Karpas-422 (cell line): ENCODE results near the gene C2. TPM values are rescaled to one million over a fixed set of nuclear protein-coding genes. Genes with fewer than 3 reads are reported as not detected.
"Not testable (repeated sequence)": the region's sequence is repeated elsewhere in the genome, so short reads cannot be mapped to it uniquely, and the experiment has no call there.

Experiments
- DNase-seq: peaks from one replicate; pipeline ENCODE4 v3.0.0-alpha.2; 2015
- H2AFZ ChIP-seq: fragments of 200-600 bp; sonication (generic); 2 replicates; pipeline ENCODE4 v1.6.1; 2014; ENCODE audit warnings: antibody characterized with exemption, low read length, mixed read lengths
- H3K27ac ChIP-seq: fragments of 200-600 bp; sonication (generic); 2 replicates; pipeline ENCODE4 v1.5.1; 2014; ENCODE audit warnings: mild to moderate bottlenecking, low read length, moderate library complexity
- H3K27me3 ChIP-seq: fragments of 200-600 bp; sonication (generic); 2 replicates; pipeline ENCODE4 v1.6.1; 2014; ENCODE audit warnings: low read length, mixed read lengths
- H3K36me3 ChIP-seq: fragments of 200-600 bp; sonication (generic); 2 replicates; pipeline ENCODE4 v1.6.1; 2014; ENCODE audit warnings: low read length, mixed read lengths; ENCODE audit not compliant: insufficient read depth
- H3K4me1 ChIP-seq: fragments of 200-600 bp; sonication (generic); 2 replicates; pipeline ENCODE4 v1.6.1; 2014; ENCODE audit warnings: mild to moderate bottlenecking, low read length, mixed read lengths
- H3K4me2 ChIP-seq: fragments of 200-600 bp; sonication (generic); 2 replicates; pipeline ENCODE4 v1.6.1; 2014; ENCODE audit warnings: low read length, low read depth, mild to moderate bottlenecking; ENCODE audit not compliant: poor library complexity, severe bottlenecking
- H3K4me3 ChIP-seq: fragments of 200-600 bp; sonication (generic); 2 replicates; pipeline ENCODE4 v1.5.1; 2014; ENCODE audit warnings: mild to moderate bottlenecking, antibody characterized with exemption, low read length, mixed read lengths
- H3K79me2 ChIP-seq: fragments of 200-600 bp; sonication (generic); 2 replicates; pipeline ENCODE4 v1.6.1; 2014; ENCODE audit warnings: mild to moderate bottlenecking, low read length, mixed read lengths
- H3K9ac ChIP-seq: fragments of 200-600 bp; sonication (generic); 2 replicates; pipeline ENCODE4 v1.6.0; 2014; ENCODE audit warnings: low read length
- H3K9me2 ChIP-seq: fragments of 200-600 bp; sonication (generic), shearing (Covaris generic); replicated peaks from 2 replicates; pipeline ENCODE4 v1.6.0; 2014; ENCODE audit warnings: mild to moderate bottlenecking, low read length, moderate library complexity; ENCODE audit not compliant: insufficient read depth
- H3K9me3 ChIP-seq: fragments of 300-700, 200-600 bp; sonication (generic); 2 replicates; pipeline ENCODE4 v1.6.1; 2014; ENCODE audit warnings: low read length, mixed read lengths
- H4K20me1 ChIP-seq: fragments of 200-600 bp; sonication (generic); 2 replicates; pipeline ENCODE4 v1.6.1; 2014; ENCODE audit warnings: mild to moderate bottlenecking, antibody characterized with exemption, low read length, low read depth; ENCODE audit not compliant: insufficient read depth
- total RNA-seq: library from RNA; depleted of rRNA; stranded (reverse); fragments of >200 nt; shearing (Covaris generic); gene quantifications from 2 replicates; pipeline ENCODE4 v1.2.3, GENCODE V29; 2014; ENCODE audit warnings: low replicate concordance

C2 gene
- total RNA-seq, 1 experiment from 2014 or later = not detected

DNA sequence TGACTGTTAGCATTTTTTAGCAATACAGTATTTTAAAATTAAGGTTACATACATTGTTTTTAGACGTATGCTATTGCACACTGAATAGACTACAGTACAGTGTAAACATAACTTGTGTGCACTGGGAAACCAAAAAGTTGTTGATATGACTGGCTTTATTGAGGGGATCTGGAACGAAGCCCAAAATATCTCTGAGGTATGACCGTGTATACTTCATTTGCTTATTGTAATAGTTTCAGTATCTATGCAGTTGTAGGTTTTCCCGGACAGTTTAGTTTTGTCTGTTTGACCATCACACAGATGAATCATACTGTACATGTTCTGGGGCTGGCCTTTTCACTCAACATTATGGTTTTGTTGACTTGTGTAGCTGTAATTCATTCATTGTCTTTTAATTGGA lies 18.7 kb upstream of the C2 start:
- Histone ChIP-seq H4K20me1 (no peaks in the 10 kb centered on the region), H2AFZ (no peak overlapping the region), H3K4me2 (no peak overlapping the region), H3K9me3 (no peaks in the 10 kb centered on the region), H3K4me3 (no peak overlapping the region), H3K9ac (no peak overlapping the region), H3K27me3 (no peaks in the 10 kb centered on the region), H3K4me1 (no peaks in the 10 kb centered on the region), H3K27ac (no peak overlapping the region), H3K79me2 (no peaks in the 10 kb centered on the region), H3K36me3 (no peaks in the 10 kb centered on the region), H3K9me2 (no peaks in the 10 kb centered on the region)
- no peak for DNase-seq

DNA sequence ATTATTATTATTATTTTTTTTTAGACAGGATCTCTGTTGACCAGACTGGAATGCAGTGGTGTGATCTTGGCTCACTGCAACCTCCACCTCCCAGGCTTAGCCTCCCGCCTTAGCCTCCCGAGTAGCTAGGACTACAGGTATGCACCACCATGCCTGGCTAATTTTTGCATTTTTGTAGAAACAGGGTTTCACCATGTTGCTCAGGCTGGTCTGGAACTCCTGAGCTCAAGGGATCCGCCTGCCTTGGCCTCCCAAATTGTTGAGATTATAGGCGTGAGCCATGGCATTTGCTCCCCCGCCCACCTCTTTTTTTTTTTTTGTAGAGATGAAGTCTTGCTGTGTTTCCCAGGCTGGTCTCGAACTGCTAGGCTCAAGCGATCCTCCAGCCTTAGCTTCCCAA lies 18.2 kb upstream of the C2 start:
- H2AFZ ChIP-seq, H3K36me3 ChIP-seq, H3K79me2 ChIP-seq, H3K9me2 ChIP-seq, H4K20me1 ChIP-seq, H3K4me2 ChIP-seq, H3K27me3 ChIP-seq, DNase-seq, H3K27ac ChIP-seq, H3K4me3 ChIP-seq, H3K9me3 ChIP-seq, H3K9ac ChIP-seq, H3K4me1 ChIP-seq: not testable (repeated sequence)

GRCh38 chr6:31911826-31912585 lies 15.5 kb upstream of the C2 start:
- Histone ChIP-seq H3K27ac (no peak overlapping the region), H3K4me3 (no peak overlapping the region), H3K4me2 (no peak overlapping the region), H2AFZ (no peak overlapping the region), H3K9me3 (no peaks in the 10 kb centered on the region), H3K27me3 (no peaks in the 10 kb centered on the region), H3K9ac (no peak overlapping the region), H3K4me1 (no peaks in the 10 kb centered on the region), H3K36me3 (no peaks in the 10 kb centered on the region), H3K79me2 (no peaks in the 10 kb centered on the region), H4K20me1 (no peaks in the 10 kb centered on the region), H3K9me2 (no peaks in the 10 kb centered on the region)
- DNase-seq = no peak

GRCh38 chr6:31915351-31915750 lies 12.2 kb upstream of the C2 start:
- Histone ChIP-seq H3K4me1 (no peaks in the 10 kb centered on the region), H3K4me2 (no peak overlapping the region), H3K9me2 (no peaks in the 10 kb centered on the region), H3K79me2 (no peaks in the 10 kb centered on the region), H3K27ac (no peak overlapping the region), H3K27me3 (no peaks in the 10 kb centered on the region), H3K9ac (no peak overlapping the region), H4K20me1 (no peaks in the 10 kb centered on the region), H2AFZ (no peak overlapping the region), H3K4me3 (no peak overlapping the region), H3K36me3 (no peaks in the 10 kb centered on the region), H3K9me3 (no peaks in the 10 kb centered on the region)
- DNase-seq = no peak

DNA sequence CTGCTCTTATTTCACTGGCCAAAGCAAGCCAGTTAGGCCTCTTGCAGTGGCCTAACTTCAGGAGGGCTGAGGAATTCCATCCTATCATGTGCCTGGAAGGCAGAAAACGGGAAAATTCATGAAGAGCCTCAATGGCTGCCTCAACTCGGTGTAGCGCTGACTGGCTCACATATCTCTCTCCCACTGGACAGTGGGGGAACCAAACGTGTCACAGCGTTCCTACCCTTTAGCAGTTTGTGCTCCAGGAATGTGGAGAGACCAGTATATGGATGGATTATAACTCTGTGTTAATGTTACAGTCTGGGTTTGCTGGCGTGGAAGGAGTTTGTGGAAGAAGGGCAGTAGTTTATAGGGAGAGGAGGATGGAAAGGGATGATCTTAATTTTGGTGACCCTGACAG lies 11.8 kb upstream of the C2 start:
- Histone ChIP-seq H2AFZ (no peak overlapping the region), H4K20me1 (no peaks in the 10 kb centered on the region)

GRCh38 chr6:31918069-31918720 lies 9.3 kb upstream of the C2 start:
- H3K79me2 ChIP-seq = no peaks in the 10 kb centered on the region
- no peak overlapping the region for H3K9ac ChIP-seq
- no peak overlapping the region for H3K4me2 ChIP-seq
- H4K20me1 ChIP-seq = no peaks in the 10 kb centered on the region
- no peak for DNase-seq
- H3K36me3 ChIP-seq = no peaks in the 10 kb centered on the region
- H3K9me3 ChIP-seq = no peaks in the 10 kb centered on the region
- no peaks in the 10 kb centered on the region for H3K9me2 ChIP-seq
- no peaks in the 10 kb centered on the region for H3K4me1 ChIP-seq
- no peak overlapping the region for H3K27ac ChIP-seq
- H3K4me3 ChIP-seq = no peak overlapping the region
- no peak overlapping the region for H2AFZ ChIP-seq
- no peaks in the 10 kb centered on the region for H3K27me3 ChIP-seq

More for the DNA sequence above, 11.8 kb upstream of the C2 start:
- no peak overlapping the region for H3K4me2 ChIP-seq
- no peaks in the 10 kb centered on the region for H3K9me2 ChIP-seq
- no peak overlapping the region for H3K4me3 ChIP-seq
- no peak overlapping the region for H3K27ac ChIP-seq
- no peaks in the 10 kb centered on the region for H3K36me3 ChIP-seq
- H3K27me3 ChIP-seq = no peaks in the 10 kb centered on the region
- H3K9me3 ChIP-seq = no peaks in the 10 kb centered on the region
- no peaks in the 10 kb centered on the region for H3K79me2 ChIP-seq
- no peak for DNase-seq
- H3K9ac ChIP-seq = no peak overlapping the region
- no peaks in the 10 kb centered on the region for H3K4me1 ChIP-seq

DNA sequence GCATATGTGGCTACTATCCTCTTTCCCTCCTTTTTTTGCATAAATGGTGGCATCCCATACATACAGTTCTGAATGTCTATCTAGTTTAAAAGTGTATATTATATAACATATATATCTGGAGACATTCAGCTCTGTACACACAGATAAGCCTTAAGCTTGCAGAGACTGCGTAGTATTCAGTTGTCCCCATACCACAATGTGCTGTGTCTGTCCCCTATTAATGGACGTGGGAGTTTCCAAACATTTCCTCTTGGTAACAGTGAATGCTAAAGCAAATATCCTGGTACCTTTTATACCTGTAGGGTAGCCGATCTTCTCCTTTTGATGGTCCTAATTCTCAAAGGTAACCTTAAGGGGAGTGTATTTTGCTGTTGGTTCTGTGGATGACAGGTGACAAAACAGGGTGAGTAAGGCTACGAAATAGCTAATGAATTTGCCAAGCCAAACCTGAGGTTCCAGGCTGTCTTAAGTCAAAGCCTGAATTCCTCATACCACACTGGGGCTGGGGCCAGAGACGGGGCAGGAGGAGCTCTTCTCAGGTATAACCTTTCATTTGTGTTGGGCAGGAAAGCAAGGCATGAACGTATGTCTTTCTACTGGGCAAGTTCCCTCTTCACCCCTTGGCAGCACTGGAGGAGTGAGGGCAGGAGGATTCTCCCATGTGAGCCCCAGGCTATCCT lies 7.8 kb upstream of the C2 start:
- H3K9me2 ChIP-seq = no peaks in the 10 kb centered on the region
- DNase-seq = no peak
- no peaks in the 10 kb centered on the region for H3K79me2 ChIP-seq
- no peak overlapping the region for H2AFZ ChIP-seq
- H4K20me1 ChIP-seq = no peaks in the 10 kb centered on the region
- no peak overlapping the region for H3K4me2 ChIP-seq
- H3K36me3 ChIP-seq = no peaks in the 10 kb centered on the region
- no peak overlapping the region for H3K4me3 ChIP-seq
- H3K9ac ChIP-seq = no peak overlapping the region
- H3K4me1 ChIP-seq = no peaks in the 10 kb centered on the region
- no peaks in the 10 kb centered on the region for H3K27me3 ChIP-seq
- H3K9me3 ChIP-seq = no peaks in the 10 kb centered on the region
- H3K27ac ChIP-seq = no peak overlapping the region

DNA sequence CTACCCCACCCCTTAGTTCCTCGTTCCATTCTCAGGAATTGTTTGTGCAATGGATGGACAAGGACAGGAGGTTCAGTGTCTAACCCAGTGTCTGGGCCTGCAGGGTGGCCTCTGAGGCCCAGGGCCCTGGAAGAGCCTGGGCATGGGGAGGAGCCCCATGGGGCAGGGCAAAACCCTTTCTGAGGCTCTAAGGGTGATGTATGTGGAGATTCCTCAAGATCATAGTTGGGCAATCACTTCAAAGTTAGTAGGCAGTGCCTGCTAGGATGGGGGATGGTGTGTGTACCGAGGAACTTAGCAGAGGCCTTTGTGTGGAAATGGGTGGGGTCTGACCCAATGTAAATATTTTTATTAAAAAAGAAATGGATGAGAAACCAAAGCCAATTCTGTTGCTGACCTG lies 6.7 kb upstream of the C2 start:
- Histone ChIP-seq H4K20me1 (no peaks in the 10 kb centered on the region), H3K9ac (no peak overlapping the region), H3K9me2 (no peaks in the 10 kb centered on the region), H3K79me2 (no peaks in the 10 kb centered on the region), H3K27me3 (no peaks in the 10 kb centered on the region), H3K4me3 (no peak overlapping the region), H3K27ac (no peak overlapping the region), H3K4me1 (no peaks in the 10 kb centered on the region), H2AFZ (no peak overlapping the region), H3K36me3 (no peaks in the 10 kb centered on the region), H3K4me2 (no peak overlapping the region), H3K9me3 (no peaks in the 10 kb centered on the region)
- no peak for DNase-seq
